ENCODE data around the gene GNG13. TPM values are rescaled to one million over a fixed set of nuclear protein-coding genes. Genes with fewer than 3 reads are reported as not detected.
A peak's percentile ranks its signal among the peaks of the same experiment; 100 is the strongest.

The GNG13 gene
- total RNA-seq, 1 donor = not detected

GRCh38 chr16:795580-796229, 4.8 kb downstream of the GNG13 start:
- Histone ChIP-seq H3K4me3 (ENCODE audit: low read length) (no peak overlapping the region), H3K27me3 (ENCODE audit: insufficient read depth, low read length) (no peaks in the 10 kb centered on the region), H3K4me1 (ENCODE audit: insufficient read depth, low read length) (no peaks in the 10 kb centered on the region), H3K9me3 (ENCODE audit: low read depth, low read length) (no peaks in the 10 kb centered on the region)

GRCh38 chr16:794853-795466, 5.6 kb downstream of the GNG13 start:
- Histone ChIP-seq H3K4me3 (ENCODE audit: low read length) (no peak overlapping the region), H3K4me1 (ENCODE audit: insufficient read depth, low read length) (no peaks in the 10 kb centered on the region), H3K27me3 (ENCODE audit: insufficient read depth, low read length) (no peaks in the 10 kb centered on the region), H3K9me3 (ENCODE audit: low read depth, low read length) (no peaks in the 10 kb centered on the region)

- no peaks in the 10 kb centered on the region for H3K27me3 ChIP-seq (ENCODE audit: insufficient read depth, low read length)
- no peak overlapping the region for H3K4me3 ChIP-seq (ENCODE audit: low read length)
- H3K9me3 ChIP-seq (ENCODE audit: low read depth, low read length) = no peaks in the 10 kb centered on the region
- peaks cover 4% of the 10 kb centered on the region for H3K4me1 ChIP-seq (ENCODE audit: insufficient read depth, low read length)
These were observed 6.3 kb downstream of the GNG13 start for GRCh38 chr16:794091-794822.

- Histone ChIP-seq H3K4me3 (ENCODE audit: low read length) (no peak overlapping the region), H3K27me3 (ENCODE audit: insufficient read depth, low read length) (no peaks in the 10 kb centered on the region), H3K4me1 (ENCODE audit: insufficient read depth, low read length) (peaks cover 10% of the 10 kb centered on the region), H3K9me3 (ENCODE audit: low read depth, low read length) (no peaks in the 10 kb centered on the region)
These were observed 7.1 kb downstream of the GNG13 start for GRCh38 chr16:793414-793813.

- Histone ChIP-seq H3K4me3 (ENCODE audit: low read length) (no peak overlapping the region), H3K27me3 (ENCODE audit: insufficient read depth, low read length) (no peaks in the 10 kb centered on the region), H3K4me1 (ENCODE audit: insufficient read depth, low read length) (peaks cover 15% of the 10 kb centered on the region), H3K9me3 (ENCODE audit: low read depth, low read length) (no peaks in the 10 kb centered on the region)
These were observed 8.1 kb downstream of the GNG13 start for GRCh38 chr16:792221-792995.

GRCh38 chr16:791131-791530, 9.4 kb downstream of the GNG13 start:
- H3K4me1 ChIP-seq (ENCODE audit: insufficient read depth, low read length) = peaks cover 22% of the 10 kb centered on the region
- no peaks in the 10 kb centered on the region for H3K9me3 ChIP-seq (ENCODE audit: low read depth, low read length)
- no peaks in the 10 kb centered on the region for H3K27me3 ChIP-seq (ENCODE audit: insufficient read depth, low read length)
- no peak overlapping the region for H3K4me3 ChIP-seq (ENCODE audit: low read length)

GRCh38 chr16:790086-790485, 10.4 kb downstream of the GNG13 start:
- no peaks in the 10 kb centered on the region for H3K27me3 ChIP-seq (ENCODE audit: insufficient read depth, low read length)
- H3K9me3 ChIP-seq (ENCODE audit: low read depth, low read length) = no peaks in the 10 kb centered on the region
- H3K4me3 ChIP-seq (ENCODE audit: low read length) = no peak overlapping the region
- peaks cover 22% of the 10 kb centered on the region for H3K4me1 ChIP-seq (ENCODE audit: insufficient read depth, low read length)

- peak overlapping the region; percentile 51 for H3K4me3 ChIP-seq (ENCODE audit: low read length)
- H3K4me1 ChIP-seq (ENCODE audit: insufficient read depth, low read length) = peaks cover 22% of the 10 kb centered on the region
- H3K27me3 ChIP-seq (ENCODE audit: insufficient read depth, low read length) = no peaks in the 10 kb centered on the region
- no peaks in the 10 kb centered on the region for H3K9me3 ChIP-seq (ENCODE audit: low read depth, low read length)
These were observed 11.2 kb downstream of the GNG13 start for GRCh38 chr16:789191-789850.

GRCh38 chr16:788399-789126, 12.0 kb downstream of the GNG13 start, which contains the start of gene CHTF18:
TSS of gene CHTF18 (plus strand) at chr16:788620. CDS start at chr16:788685, 65 bp downstream.
- Histone ChIP-seq H3K27me3 (ENCODE audit: insufficient read depth, low read length) (no peaks in the 10 kb centered on the region), H3K4me3 (ENCODE audit: low read length) (peak within 1 kb of the TSS; percentile 74), H3K4me1 (ENCODE audit: insufficient read depth, low read length) (peaks cover 22% of the 10 kb centered on the region), H3K9me3 (ENCODE audit: low read depth, low read length) (no peaks in the 10 kb centered on the region)

GRCh38 chr16:787978-788398, 12.5 kb downstream of the GNG13 start, which contains the start of gene RPUSD1:
TSS of gene RPUSD1 (minus strand) at chr16:788381. CDS start at chr16:787737, 644 bp downstream.
- Histone ChIP-seq H3K27me3 (ENCODE audit: insufficient read depth, low read length) (no peaks in the 10 kb centered on the region), H3K9me3 (ENCODE audit: low read depth, low read length) (no peaks in the 10 kb centered on the region), H3K4me3 (ENCODE audit: low read length) (peak within 1 kb of the TSS; percentile 74), H3K4me1 (ENCODE audit: insufficient read depth, low read length) (peaks cover 22% of the 10 kb centered on the region)

GRCh38 chr16:787321-787966, 13.1 kb downstream of the GNG13 start:
- Histone ChIP-seq H3K9me3 (ENCODE audit: low read depth, low read length) (no peaks in the 10 kb centered on the region), H3K4me3 (ENCODE audit: low read length) (peak overlapping the region; percentile 74), H3K4me1 (ENCODE audit: insufficient read depth, low read length) (peaks cover 22% of the 10 kb centered on the region), H3K27me3 (ENCODE audit: insufficient read depth, low read length) (no peaks in the 10 kb centered on the region)

- H3K9me3 ChIP-seq (ENCODE audit: low read depth, low read length) = no peaks in the 10 kb centered on the region
- H3K4me3 ChIP-seq (ENCODE audit: low read length) = no peak overlapping the region
- no peaks in the 10 kb centered on the region for H3K27me3 ChIP-seq (ENCODE audit: insufficient read depth, low read length)
- peaks cover 22% of the 10 kb centered on the region for H3K4me1 ChIP-seq (ENCODE audit: insufficient read depth, low read length)
These were observed 14.7 kb downstream of the GNG13 start for GRCh38 chr16:785563-786535.

- Histone ChIP-seq H3K4me1 (ENCODE audit: insufficient read depth, low read length) (peaks cover 20% of the 10 kb centered on the region), H3K27me3 (ENCODE audit: insufficient read depth, low read length) (no peaks in the 10 kb centered on the region), H3K4me3 (ENCODE audit: low read length) (no peak overlapping the region), H3K9me3 (ENCODE audit: low read depth, low read length) (no peaks in the 10 kb centered on the region)
These were observed 16.1 kb downstream of the GNG13 start for GRCh38 chr16:784431-784830.

Measured in mononuclear cell (primary cell).